H1 (cell line): ENCODE data around the gene RETREG3. TPM values are rescaled to one million over a fixed set of nuclear protein-coding genes. Genes with fewer than 3 reads are reported as not detected.

Experiments used
- CTCF ChIA-PET: fragments of 300-600 bp; sonication (Branson Sonifier 250); formaldehyde crosslinking; loops from one replicate; lab custom pipeline; 2021; ENCODE audit not compliant: partially characterized antibody; lab: Charles Lee
- POLR2A ChIA-PET: fragments of 300-600 bp; sonication (Branson Sonifier 250); formaldehyde crosslinking; loops from one replicate; lab custom pipeline; 2021; ENCODE audit warnings: inconsistent platforms; ENCODE audit not compliant: partially characterized antibody; lab: Charles Lee
- DNase-seq, 2 experiments: peaks; one replicate each; pipeline versions ENCODE4 v3.0.0 to v3.0.0-alpha.2; 2010 to 2022; ENCODE audit warnings: low spot score in 2 of 2, low read depth in 1 of 2, mixed read lengths in 1 of 2
- FAIRE-seq: peaks from 2 replicates; lab custom pipeline; 2011; peaks lifted over from hg19 to GRCh38; lab: Jason Lieb, UNC
- H2AFZ ChIP-seq: 2 replicates; pipeline ENCODE4 v1.8.1; 2012; ENCODE audit warnings: low read length, inconsistent platforms
- H2AK5ac ChIP-seq: 2 replicates; pipeline ENCODE4 v1.6.1; 2013; ENCODE audit warnings: low read depth, low read length
- H2BK120ac ChIP-seq: replicated peaks from 2 replicates; pipeline ENCODE3; 2013; ENCODE audit warnings: low read depth, low read length, inconsistent platforms
- H2BK12ac ChIP-seq: 2 replicates; pipeline ENCODE4 v1.6.1; 2013; ENCODE audit warnings: low read depth, low read length
- H2BK15ac ChIP-seq: 2 replicates; pipeline ENCODE4 v1.6.1; 2013; ENCODE audit warnings: low read length
- H2BK20ac ChIP-seq: 2 replicates; pipeline ENCODE4 v1.6.1; 2013; ENCODE audit warnings: low read length
- H2BK5ac ChIP-seq: 2 replicates; pipeline ENCODE4 v1.6.1; 2013; ENCODE audit warnings: low read depth, low read length
- H3K14ac ChIP-seq: 2 replicates; pipeline ENCODE4 v1.6.1; 2013; ENCODE audit warnings: inconsistent platforms; ENCODE audit not compliant: insufficient read length
- H3K18ac ChIP-seq: 2 replicates; pipeline ENCODE4 v1.6.1; 2013; ENCODE audit warnings: low read length; ENCODE audit errors: extremely low read depth
- H3K23ac ChIP-seq: 2 replicates; pipeline ENCODE4 v1.6.1; 2013; ENCODE audit warnings: inconsistent platforms; ENCODE audit not compliant: insufficient read length
- H3K23me2 ChIP-seq: 2 replicates; pipeline ENCODE4 v1.6.1; 2013; ENCODE audit warnings: low read depth, low read length
- H3K27ac ChIP-seq: 2 replicates; pipeline ENCODE4 v1.6.1; 2011; ENCODE audit warnings: low read depth, low read length, inconsistent platforms
- H3K27me3 ChIP-seq, 4 experiments: replicated peaks in 1 of 4; 1 replicate in 1 of 4; 2 replicates in 3 of 4; pipeline versions ENCODE4 v1.6.1 to v1.8.1; 2011 to 2013; ENCODE audit warnings: low read length in 3 of 4, mild to moderate bottlenecking in 3 of 4, inconsistent platforms in 2 of 4, mixed read lengths in 2 of 4, moderate library complexity in 1 of 4; ENCODE audit not compliant: control insufficient read depth in 3 of 4, insufficient read depth in 3 of 4; ENCODE audit errors: extremely low read depth in 1 of 4
- H3K36me3 ChIP-seq, 4 experiments: 2 replicates each; pipeline versions ENCODE4 v1.6.1 to v1.8.1; 2011 to 2013; ENCODE audit warnings: mild to moderate bottlenecking in 4 of 4, low read length in 3 of 4, moderate library complexity in 2 of 4, control low read depth in 1 of 4, inconsistent platforms in 1 of 4; ENCODE audit not compliant: insufficient read depth in 4 of 4, control insufficient read depth in 2 of 4
- H3K4ac ChIP-seq: replicated peaks from 2 replicates; pipeline ENCODE3; 2013; ENCODE audit warnings: low read length, low read depth, mixed read lengths, inconsistent platforms; ENCODE audit not compliant: insufficient read length
- H3K4me1 ChIP-seq, 4 experiments: replicated peaks in 1 of 4; 1 replicate in 1 of 4; 2 replicates in 3 of 4; pipeline versions ENCODE4 v1.6.1 to v1.8.1; 2011 to 2013; ENCODE audit warnings: low read length in 3 of 4, inconsistent platforms in 2 of 4, mixed read lengths in 1 of 4; ENCODE audit not compliant: insufficient read depth in 4 of 4, control insufficient read depth in 3 of 4
- H3K4me2 ChIP-seq, 2 experiments: 2 replicates each; pipeline versions ENCODE4 v1.6.1 to v1.8.1; 2011 to 2013; ENCODE audit warnings: low read depth in 2 of 2, low read length in 2 of 2, control low read depth in 1 of 2, inconsistent platforms in 1 of 2, mild to moderate bottlenecking in 1 of 2; ENCODE audit not compliant: insufficient read depth in 1 of 2
- H3K4me3 ChIP-seq, 4 experiments: fragments of 200-600, 300-600 bp in 1 of 4; sonication (generic), shearing (Covaris generic), sonication (Bioruptor Twin) in 1 of 4; 2 replicates each; pipeline versions ENCODE4 v1.5.1 to v1.8.1; 2011 to 2016; ENCODE audit warnings: low read length in 4 of 4, low read depth in 3 of 4, control low read depth in 2 of 4, inconsistent platforms in 2 of 4, mild to moderate bottlenecking in 2 of 4, mixed read lengths in 1 of 4, moderate library complexity in 1 of 4; ENCODE audit not compliant: insufficient read depth in 2 of 4; ENCODE audit errors: extremely low read depth in 1 of 4
- H3K56ac ChIP-seq: replicated peaks from 2 replicates; pipeline ENCODE3; 2013; ENCODE audit warnings: low read depth, mild to moderate bottlenecking, mixed read lengths, low read length, inconsistent platforms; ENCODE audit not compliant: insufficient read length
- H3K79me1 ChIP-seq: 2 replicates; pipeline ENCODE4 v1.6.1; 2013; ENCODE audit warnings: low read depth, low read length, control low read depth
- H3K79me2 ChIP-seq, 2 experiments: 2 replicates each; pipeline versions ENCODE4 v1.6.1 to v1.8.1; 2012 to 2013; ENCODE audit warnings: low read length in 2 of 2, mild to moderate bottlenecking in 2 of 2, inconsistent platforms in 1 of 2; ENCODE audit not compliant: insufficient read depth in 2 of 2, control insufficient read depth in 1 of 2
- H3K9ac ChIP-seq, 4 experiments: replicated peaks in 1 of 4; 1 replicate in 1 of 4; 2 replicates in 3 of 4; pipeline versions ENCODE4 v1.6.1 to v1.8.1; 2011 to 2013; ENCODE audit warnings: low read depth in 3 of 4, low read length in 3 of 4, control low read depth in 2 of 4, mild to moderate bottlenecking in 2 of 4, moderate library complexity in 2 of 4, inconsistent platforms in 1 of 4; ENCODE audit errors: extremely low read depth in 1 of 4
- H3K9me3 ChIP-seq, 2 experiments: 2 replicates each; pipeline versions ENCODE4 v1.6.1 to v1.8.1; 2012 to 2013; ENCODE audit warnings: mild to moderate bottlenecking in 2 of 2, moderate library complexity in 2 of 2, control low read depth in 1 of 2, inconsistent platforms in 1 of 2, low read depth in 1 of 2, low read length in 1 of 2, mixed read lengths in 1 of 2; ENCODE audit not compliant: insufficient read depth in 2 of 2
- H4K20me1 ChIP-seq, 2 experiments: replicated peaks in 1 of 2; 2 replicates each; pipeline versions ENCODE3 to v1.8.1; 2011 to 2013; ENCODE audit warnings: inconsistent platforms in 2 of 2, low read length in 2 of 2, mild to moderate bottlenecking in 1 of 2; ENCODE audit not compliant: insufficient read depth in 2 of 2, control insufficient read depth in 1 of 2
- H4K5ac ChIP-seq: 2 replicates; pipeline ENCODE4 v1.6.1; 2013; ENCODE audit warnings: low read length, low read depth, mixed read lengths, inconsistent platforms; ENCODE audit not compliant: insufficient read length
- H4K8ac ChIP-seq: 2 replicates; pipeline ENCODE4 v1.8.0; 2013; ENCODE audit warnings: mild to moderate bottlenecking, moderate library complexity, low read length, inconsistent platforms; ENCODE audit not compliant: insufficient read depth; ENCODE audit errors: extremely low read depth
- H4K91ac ChIP-seq: replicated peaks from 2 replicates; pipeline ENCODE3; 2013; ENCODE audit warnings: low read length, mixed read lengths, inconsistent platforms; ENCODE audit not compliant: insufficient read length
- BCL11A ChIP-seq, 2 experiments: IDR thresholded peaks; one replicate each; pipeline ENCODE4 v1.6.1; 2011; ENCODE audit warnings: low read depth in 2 of 2, low read length in 2 of 2, mild to moderate bottlenecking in 2 of 2
- BRCA1 ChIP-seq: IDR thresholded peaks from 2 replicates; pipeline ENCODE4 v1.6.1; 2012; ENCODE audit warnings: low read depth, low read length, improper control_type of control experiment
- CHD1 ChIP-seq: IDR thresholded peaks from 2 replicates; pipeline ENCODE4 v1.6.1; 2012; ENCODE audit warnings: low read depth, low read length, improper control_type of control experiment
- EP300 ChIP-seq, 2 experiments: IDR thresholded peaks; 1 replicate in 1 of 2; 2 replicates in 1 of 2; pipeline ENCODE4 v1.6.1; 2011 to 2012; ENCODE audit warnings: low read depth in 2 of 2, low read length in 2 of 2, mild to moderate bottlenecking in 2 of 2, borderline replicate concordance in 1 of 2, inconsistent platforms in 1 of 2, moderate library complexity in 1 of 2
- GTF2F1 ChIP-seq: IDR thresholded peaks from 2 replicates; pipeline ENCODE4 v1.6.1; 2012; ENCODE audit warnings: low read depth, low read length, improper control_type of control experiment, borderline replicate concordance
- HDAC6 ChIP-seq: IDR thresholded peaks from one replicate; pipeline ENCODE4 v1.7.1; 2012; ENCODE audit warnings: low read depth, mild to moderate bottlenecking, inconsistent platforms, low read length, moderate library complexity
- KDM4A ChIP-seq: IDR thresholded peaks from one replicate; pipeline ENCODE4 v1.7.1; 2012; ENCODE audit warnings: low read depth, mild to moderate bottlenecking, moderate library complexity, low read length, inconsistent platforms; ENCODE audit not compliant: severe bottlenecking
- RNF2 ChIP-seq: fragments of 200-900, 300-1000 bp; sonication (generic); IDR thresholded peaks from 2 replicates; pipeline ENCODE4 v1.7.1; 2016; ENCODE audit warnings: borderline replicate concordance, low read depth, mild to moderate bottlenecking, antibody characterized with exemption, low read length; ENCODE audit not compliant: poor library complexity, severe bottlenecking; ENCODE audit errors: missing control alignments
- RXRA ChIP-seq: IDR thresholded peaks from 2 replicates; pipeline ENCODE4 v1.6.1; 2011; ENCODE audit warnings: low read depth, mild to moderate bottlenecking, low read length, moderate library complexity; ENCODE audit not compliant: insufficient read depth
- SIX5 ChIP-seq: IDR thresholded peaks from 2 replicates; pipeline ENCODE4 v1.6.1; 2011; ENCODE audit warnings: mild to moderate bottlenecking, low read depth, low read length
- TAF1 ChIP-seq: IDR thresholded peaks from 2 replicates; pipeline ENCODE4 v1.6.1; 2011; ENCODE audit warnings: mild to moderate bottlenecking, low read depth, low read length
- TEAD4 ChIP-seq: IDR thresholded peaks from 2 replicates; pipeline ENCODE4 v1.6.1; 2012; ENCODE audit warnings: low read depth, low read length, inconsistent platforms, mixed read lengths
- WGBS, 2 experiments: shearing (Covaris generic) in 1 of 2; methylation state at CpG; one replicate each; pipeline versions ENCODE4 v1.1.6 to v1.1.7; 2013 to 2015; ENCODE audit warnings: low lambda C conversion rate in 2 of 2, mixed read lengths in 2 of 2, inconsistent platforms in 1 of 2, low coverage in 1 of 2, missing lambda C conversion rate in 1 of 2; ENCODE audit not compliant: insufficient replicate concordance in 2 of 2, insufficient coverage in 1 of 2, insufficient read length in 1 of 2; ENCODE audit errors: extremely low coverage in 1 of 2, missing lambda C conversion rate in 1 of 2; 5-methylcytosine and 5-hydroxymethylcytosine counted together
- polyA plus RNA-seq, 7 experiments: library from polyadenylated mRNA; depleted of rRNA in 3 of 7; stranded (reverse) in 5 of 7; unstranded in 2 of 7; fragments of >200 nt in 5 of 7; fragments of 200-250 nt in 2 of 7; gene quantifications; 1 replicate in 5 of 7; 2 replicates in 1 of 7; 4 replicates in 1 of 7; pipeline versions ENCODE4 v1.2.1 to v1.2.3, GENCODE V29; 2011 to 2013; ENCODE audit warnings: missing spikeins in 2 of 7, mixed read lengths in 2 of 7
- total RNA-seq: library from RNA; stranded (reverse); fragmentation: NEBNext Ultra II Directional; extraction: Animal tissue kit (Norgen Biotek cat#: 25700); gene quantifications from 2 replicates; pipeline ENCODE4 v1.2.1, GENCODE V29; 2021
- TF ChIP-seq, protein P1 (sequence below): IDR thresholded peaks from 2 replicates; pipeline ENCODE4 v1.6.1; 2012; ENCODE audit warnings: inconsistent platforms

RETREG3 gene
- total and polyA plus RNA-seq, 2 of the 8 experiments (the other 6 are each of a cell fraction or from before 2014, with no cell fraction given), result 23.7 to 42.6 TPM

DNA sequence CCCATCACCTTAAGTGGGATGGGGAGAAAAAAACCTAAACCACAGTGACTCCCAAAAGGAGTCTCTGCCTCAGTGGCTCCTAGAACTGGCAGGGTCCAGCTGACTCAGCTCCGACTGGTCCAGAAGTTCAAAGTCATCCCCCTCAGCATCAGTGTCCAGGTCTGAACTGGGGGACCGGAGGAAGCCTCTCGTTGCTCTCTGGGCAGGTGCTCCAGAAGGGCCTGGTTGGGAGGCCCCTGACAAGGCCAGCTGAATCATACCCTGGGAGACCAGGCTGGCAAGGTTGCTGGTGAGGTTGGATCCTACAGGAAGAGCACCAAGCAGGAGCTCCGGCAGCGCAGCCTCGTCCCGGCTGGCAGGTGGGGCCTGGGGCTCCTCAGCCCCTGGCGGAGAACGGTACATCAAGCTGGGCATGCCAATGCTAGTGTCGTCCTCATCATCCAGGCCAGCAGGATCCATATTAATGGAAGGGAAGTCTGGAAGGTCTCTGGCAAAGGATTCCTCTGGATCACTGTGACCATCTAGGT, 27.4 kb downstream of the RETREG3 start:
- Histone ChIP-seq H3K4me2 (no peak overlapping the region), H3K56ac (no peak overlapping the region), H3K36me3 (peaks cover 14 to 47% (median 33%) of the 10 kb centered on the region in 4 experiments), H2BK120ac (no peak overlapping the region), H2AK5ac (no peak overlapping the region), H2BK15ac (no peak overlapping the region), H4K8ac (no peak overlapping the region), H3K27me3 (no peaks in the 10 kb centered on the region), H3K23me2 (peaks cover 6% of the 10 kb centered on the region), H3K79me1 (no peaks in the 10 kb centered on the region), H3K27ac (no peak overlapping the region), H3K18ac (no peak overlapping the region), H4K91ac (no peak overlapping the region), H3K9me3 (no peaks in the 10 kb centered on the region), H4K20me1 (no peaks in the 10 kb centered on the region), H4K5ac (no peak overlapping the region), H3K4me1 (no peaks in the 10 kb centered on the region), H3K4me3 (no peak overlapping the region), H3K14ac (no peak overlapping the region), H3K9ac (no peak overlapping the region), H2BK20ac (no peak overlapping the region), H3K79me2 (peaks cover 0 to 6% of the 10 kb centered on the region in 2 experiments; a peak in 2 of 4 replicates), H2AFZ (no peak overlapping the region), H3K4ac (no peak overlapping the region), H3K23ac (no peak overlapping the region), H2BK5ac (no peak overlapping the region), H2BK12ac (no peak overlapping the region)
- ChIA-PET CTCF (interaction anchor here (0.6 to 1.2 kb wide), 5 partner anchors 8 to 125 kb away, joined by 3 to 4 read pairs (median 3); no protein-coding TSS in a partner anchor), POLR2A (interaction anchor here (1.6 kb wide), 1 partner anchor 18 kb away, joined by 3 read pairs; no protein-coding TSS in a partner anchor)
- FAIRE-seq, result no peak
- 97% methylated on average over 10 of the region's 10 CpGs; no CpG with 5 or more reads in 1 of the 2 experiments for WGBS, 2 experiments
- no peak for DNase-seq
- TF ChIP-seq BCL11A (IDR thresholded peaks at IDR 0.05; ENCODE audit: low read depth in 2 of 2, low read length in 2 of 2) (no peak), TEAD4 (no peak), KDM4A (no peak), BRCA1 (no peak), TAF1 (no peak), GTF2F1 (no peak), HDAC6 (no peak), RXRA (no peak), CHD1 (no peak), RNF2 (no peak), SIX5 (no peak), EP300 (IDR thresholded peaks at IDR 0.05; ENCODE audit: borderline replicate concordance in 1 of 2, low read depth in 2 of 2, low read length in 2 of 2) (no peak)
- TF ChIP-seq, protein P1, sequence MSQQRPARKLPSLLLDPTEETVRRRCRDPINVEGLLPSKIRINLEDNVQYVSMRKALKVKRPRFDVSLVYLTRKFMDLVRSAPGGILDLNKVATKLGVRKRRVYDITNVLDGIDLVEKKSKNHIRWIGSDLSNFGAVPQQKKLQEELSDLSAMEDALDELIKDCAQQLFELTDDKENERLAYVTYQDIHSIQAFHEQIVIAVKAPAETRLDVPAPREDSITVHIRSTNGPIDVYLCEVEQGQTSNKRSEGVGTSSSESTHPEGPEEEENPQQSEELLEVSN, result no peak
